ENCODE results near the gene PRKAA1. TPM values are rescaled to one million over a fixed set of nuclear protein-coding genes. Genes with fewer than 3 reads are reported as not detected.

Gene PRKAA1
- total and polyA plus RNA-seq, 2 of the 13 experiments (the other 11 are each of a cell fraction or from before 2014, with no cell fraction given), result 36.6 to 58.0 TPM

- TF ChIP-seq ZBTB8A (CRISPR knock-in tag; IDR thresholded peaks at IDR 0.05; ENCODE audit: borderline replicate concordance, low read depth) (no peak), PRMT3 (CRISPR knock-in tag; IDR thresholded peaks at IDR 0.05; ENCODE audit: borderline replicate concordance, low read depth) (no peak), TP53 (CRISPR knock-in tag; conservative IDR thresholded peaks at IDR 0.05) (no peak), NFIC (IDR thresholded peaks at IDR 0.05; ENCODE audit: low read length) (no peak), ZNF253 (CRISPR knock-in tag; IDR thresholded peaks at IDR 0.05; ENCODE audit: borderline replicate concordance) (no peak), ZNF383 (CRISPR knock-in tag; IDR thresholded peaks at IDR 0.05; ENCODE audit: borderline replicate concordance) (0 out of 2 replicates have a peak, but pooled peaks have one; percentile 62), BORCS8-MEF2B (CRISPR knock-in tag; IDR thresholded peaks at IDR 0.05) (0 out of 2 replicates have a peak, but pooled peaks have one; percentile 43), STAT5B (CRISPR knock-in tag; IDR thresholded peaks at IDR 0.05) (no peak), ZNF567 (CRISPR knock-in tag; IDR thresholded peaks at IDR 0.05; ENCODE audit: borderline replicate concordance) (no peak), ESRRA (CRISPR knock-in tag; IDR thresholded peaks at IDR 0.05; ENCODE audit: low read depth) (no peak), ZNF7 (CRISPR knock-in tag; IDR thresholded peaks at IDR 0.05) (no peak), ZNF569 (CRISPR knock-in tag; IDR thresholded peaks at IDR 0.05; ENCODE audit: borderline replicate concordance) (no peak), RFXAP (CRISPR knock-in tag; IDR thresholded peaks at IDR 0.05; ENCODE audit: borderline replicate concordance) (peak; percentile 69; the same call in 1 of the 2 replicates), SALL2 (CRISPR knock-in tag; IDR thresholded peaks at IDR 0.05) (peak; percentile 78; the same call in 1 of the 2 replicates), ZSCAN30 (CRISPR knock-in tag; IDR thresholded peaks at IDR 0.05) (no peak), RBM39 (IDR thresholded peaks at IDR 0.05; ENCODE audit: low read depth, low read length, poor library complexity, severe bottlenecking) (no peak), KAT2B (IDR thresholded peaks at IDR 0.05; ENCODE audit: borderline replicate concordance, low read depth, low read length) (no peak), TIGD3 (CRISPR knock-in tag; IDR thresholded peaks at IDR 0.05; ENCODE audit: borderline replicate concordance) (no peak), MED13 (CRISPR knock-in tag; IDR thresholded peaks at IDR 0.05) (peak; percentile 82; the same call in 1 of the 2 replicates), NR1H2 (CRISPR knock-in tag; IDR thresholded peaks at IDR 0.05; ENCODE audit: borderline replicate concordance, low read depth) (no peak), ZNF775 (CRISPR knock-in tag; IDR thresholded peaks at IDR 0.05; ENCODE audit: borderline replicate concordance) (no peak), TFE3 (CRISPR knock-in tag; IDR thresholded peaks at IDR 0.05) (0 out of 2 replicates have a peak, but pooled peaks have one; percentile 22), NONO (IDR thresholded peaks at IDR 0.05) (no peak), NONO (CRISPR knock-in tag; conservative IDR thresholded peaks at IDR 0.05) (peak; percentile 49; the same call in 1 of the 2 replicates), NRL (CRISPR knock-in tag; IDR thresholded peaks at IDR 0.05; ENCODE audit: borderline replicate concordance) (peak; percentile 46; the same call in 1 of the 2 replicates), ZNF205 (CRISPR knock-in tag; IDR thresholded peaks at IDR 0.05) (no peak)
Measured at GRCh38 chr5:40798012-40798800, at the start of gene PRKAA1 (continued).

Data from HepG2 (cell line).